GM21825 (cell line): Measurements from ENCODE around the gene MVK.

Source experiments
- ATAC-seq: cut with Tn5 transposase; IDR thresholded peaks from one replicate; pipeline ENCODE4 v1.9.1; 2021; ENCODE audit warnings: mild to moderate bottlenecking, moderate library complexity; ENCODE audit not compliant: unreplicated experiment

Gene MVK

GRCh38 chr12:109605599-109606228 is 32.1 kb downstream of the MVK start:
- ATAC-seq = no peak

GRCh38 chr12:109606320-109607028 is 32.9 kb downstream of the MVK start:
- ATAC-seq = no peak

DNA sequence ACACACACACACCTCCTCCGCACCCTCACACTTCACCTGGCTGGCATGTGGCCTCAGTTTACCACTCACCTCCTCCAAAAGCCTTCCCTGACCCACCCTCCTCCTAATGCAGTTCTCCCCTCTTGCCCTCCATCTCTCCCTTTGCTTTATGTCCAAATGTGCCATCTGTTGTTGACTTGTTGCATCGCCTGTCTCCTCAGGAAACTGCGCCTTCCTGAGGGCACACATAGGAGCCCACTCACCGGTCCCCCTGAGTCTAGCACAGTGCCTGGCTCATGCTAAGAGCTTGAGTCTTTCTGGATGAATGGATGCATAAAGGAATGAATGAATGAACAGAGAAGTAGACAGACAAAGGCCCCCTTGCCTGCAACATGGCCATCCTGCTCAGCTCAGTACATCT is 34.0 kb downstream of the MVK start:
- no peak for ATAC-seq

DNA sequence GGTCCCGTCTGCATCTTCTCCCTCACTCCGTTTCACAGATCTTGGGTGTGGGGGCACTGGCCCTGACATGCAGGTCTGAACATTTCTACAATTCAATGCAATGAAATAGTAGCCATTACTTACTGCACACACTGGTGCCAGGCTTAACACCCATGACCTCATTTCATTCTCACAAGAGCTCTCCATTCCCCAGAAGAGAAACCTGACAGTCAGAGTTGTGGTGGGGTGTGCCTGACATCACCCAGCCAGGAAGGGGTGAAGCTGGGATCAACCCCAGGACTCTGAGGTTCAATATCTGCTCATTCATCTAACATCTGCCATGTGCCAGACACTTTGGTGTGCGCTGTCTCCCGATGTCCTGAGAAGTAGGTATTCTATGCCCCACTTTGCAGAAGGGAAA is 34.7 kb downstream of the MVK start:
- no peak for ATAC-seq

GRCh38 chr12:109608793-109609192 is 35.2 kb downstream of the MVK start:
- ATAC-seq = no peak

GRCh38 chr12:109609342-109609741 is 35.7 kb downstream of the MVK start:
- ATAC-seq = no peak

- no peak for ATAC-seq
Measured at GRCh38 chr12:109610523-109610922, 36.9 kb downstream of the MVK start.

DNA sequence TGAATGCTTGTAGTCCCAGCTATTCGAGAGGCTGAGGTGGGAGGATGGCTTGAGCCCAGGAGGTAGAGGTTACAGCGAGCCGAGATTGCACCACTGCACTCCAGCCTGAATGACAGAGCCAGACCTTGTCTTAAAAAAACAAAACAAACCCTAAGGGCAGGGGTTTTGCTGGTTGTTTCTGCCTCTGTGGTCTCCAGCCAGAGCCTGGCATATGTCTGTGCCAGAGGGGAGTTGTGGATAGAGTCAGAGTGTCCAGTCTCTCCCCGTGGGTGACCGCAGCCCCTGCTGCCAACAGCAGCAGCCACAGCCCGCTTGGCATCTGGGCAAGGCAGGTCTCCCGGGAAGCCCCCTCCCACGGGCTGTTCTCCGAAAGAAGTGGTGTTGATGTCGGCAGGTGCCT is 37.6 kb downstream of the MVK start:
- ATAC-seq = no peak

DNA sequence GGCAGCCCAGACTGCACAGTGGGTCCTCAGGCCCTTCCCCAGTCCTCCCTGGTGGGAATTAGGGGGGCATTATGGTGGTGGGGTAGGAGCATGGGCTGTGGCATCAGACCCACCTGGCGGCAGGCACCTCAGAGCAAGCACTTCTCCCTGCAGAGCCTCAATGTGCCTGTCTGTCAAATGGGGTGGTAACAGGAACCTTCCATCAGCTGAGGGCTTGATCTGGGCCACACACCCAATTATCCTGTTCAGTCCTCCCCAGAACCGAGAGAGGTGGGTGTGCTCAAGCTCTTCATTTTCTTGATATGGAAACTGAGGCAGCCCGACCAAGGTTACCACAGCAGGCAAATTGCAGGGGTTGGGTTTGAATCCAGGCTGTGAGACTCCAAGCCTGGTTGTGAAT is 38.4 kb downstream of the MVK start:
- no peak for ATAC-seq

DNA sequence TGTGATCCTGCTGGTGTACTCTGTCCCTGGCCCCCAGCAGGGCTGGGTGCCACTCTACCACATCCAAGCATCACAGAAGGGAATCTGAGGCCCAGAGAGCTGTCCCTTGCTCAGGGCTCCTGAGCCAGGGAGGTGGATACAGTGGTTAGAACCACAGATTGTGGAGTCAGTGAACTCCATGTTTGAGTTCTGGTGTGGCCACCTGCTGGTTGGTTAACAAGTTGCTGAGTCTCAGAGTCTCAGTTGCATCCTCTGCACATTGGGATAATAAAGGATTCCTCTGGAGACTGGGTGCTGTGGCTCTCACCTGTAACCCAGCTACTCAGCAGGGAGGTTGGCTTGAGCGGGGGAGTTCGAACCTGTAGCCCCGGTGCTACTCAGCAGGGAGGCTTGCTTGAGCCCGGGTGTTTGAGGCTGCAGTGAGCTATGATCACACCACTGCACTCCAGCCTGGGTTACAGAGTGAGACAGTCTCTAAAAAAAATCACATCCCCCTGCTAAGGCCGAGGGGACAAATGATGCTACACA is 39.4 kb downstream of the MVK start:
- no peak for ATAC-seq

DNA sequence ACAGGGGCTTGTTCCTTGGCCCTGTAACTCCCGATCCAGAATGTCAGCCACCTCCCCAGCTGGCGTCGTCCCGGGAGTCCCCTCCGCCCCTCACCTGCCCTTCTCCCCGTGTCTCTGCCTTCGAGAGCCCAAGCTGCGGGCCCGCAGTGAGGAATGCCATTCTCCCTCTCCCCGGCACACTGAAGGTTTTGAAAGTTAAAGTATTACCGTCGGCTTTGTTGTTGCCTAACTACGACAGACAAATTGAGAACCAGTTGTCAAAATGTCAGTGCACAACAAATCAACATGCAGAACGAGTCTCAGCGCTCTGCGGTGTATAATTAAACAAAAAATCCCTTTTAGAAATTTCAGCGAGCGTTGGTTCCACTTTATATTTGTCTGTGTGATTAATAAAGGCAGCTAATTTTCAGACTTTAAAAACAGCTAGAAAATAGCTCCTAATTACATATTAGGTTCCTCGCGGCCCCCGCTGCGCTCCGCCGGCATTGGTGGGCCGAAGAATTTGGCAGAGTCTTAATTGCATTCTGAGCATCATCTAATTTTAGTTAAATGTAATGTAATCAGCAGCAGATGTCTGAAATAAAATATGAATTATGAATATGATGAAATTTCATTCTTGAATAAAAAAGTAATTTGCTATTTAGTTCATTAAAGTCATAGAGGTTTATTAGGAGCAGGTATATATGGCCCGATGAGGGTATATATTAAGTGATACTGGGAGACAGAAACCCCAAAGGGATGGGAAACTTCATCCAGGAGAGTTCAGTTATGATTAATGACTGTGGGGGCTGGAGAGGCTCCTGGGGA is 40.3 kb downstream of the MVK start:
- ATAC-seq = no peak

DNA sequence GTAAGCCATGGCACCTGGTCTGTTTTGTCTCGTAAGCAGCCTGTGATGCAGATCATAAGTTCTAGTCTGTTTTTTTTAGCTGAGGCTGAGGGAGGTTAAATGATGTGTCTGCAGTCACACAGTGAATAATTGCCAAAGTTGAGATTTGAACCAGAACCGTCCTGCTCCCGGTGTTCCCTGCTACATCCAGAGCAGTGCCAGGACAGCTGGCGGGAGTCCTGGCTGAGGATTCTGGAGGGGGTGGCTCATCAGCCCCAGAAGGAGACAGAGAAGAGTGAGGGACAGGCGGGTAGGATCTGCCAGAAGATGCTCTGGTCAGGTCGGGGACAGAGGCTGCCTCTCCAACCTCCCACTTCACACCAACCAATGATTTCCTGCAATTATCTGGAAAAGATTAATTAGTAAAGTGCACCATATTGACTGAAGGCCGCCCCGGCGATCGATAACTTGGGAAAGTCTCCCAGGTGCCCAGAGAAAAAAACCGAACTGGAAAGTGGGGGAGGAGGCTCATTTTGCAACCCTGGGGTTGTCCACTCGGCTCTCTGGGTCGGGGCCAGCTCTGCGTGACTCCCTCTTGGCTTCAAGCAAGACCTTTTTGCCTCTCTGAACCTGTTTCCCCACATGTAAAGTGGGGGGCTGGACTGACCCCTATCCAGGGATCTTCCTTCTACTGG is 42.1 kb downstream of the MVK start:
- no peak for ATAC-seq

DNA sequence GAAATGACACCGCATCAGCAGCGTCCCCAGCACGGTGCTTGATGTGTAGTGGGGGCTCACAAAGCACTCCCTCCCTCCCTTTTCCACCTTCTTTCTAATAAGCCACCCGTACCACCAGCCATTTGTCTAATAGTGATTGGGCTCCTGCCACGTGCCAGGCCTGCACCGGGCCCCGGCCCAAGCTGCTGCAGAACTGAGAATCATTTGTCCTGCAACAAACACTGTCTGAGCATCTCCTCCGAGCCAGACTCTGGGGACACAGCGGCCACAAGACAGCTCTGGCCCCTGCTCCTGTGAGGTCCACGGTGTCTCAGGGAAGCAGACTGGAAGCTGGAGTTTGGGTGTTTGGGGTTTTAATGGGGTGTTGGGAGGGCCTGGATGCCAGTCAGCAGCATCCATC is 43.9 kb downstream of the MVK start:
- ATAC-seq = no peak

GRCh38 chr12:109618082-109618481 is 44.5 kb downstream of the MVK start:
- ATAC-seq = no peak

- ATAC-seq = no peak
Measured at GRCh38 chr12:109619002-109619604, 45.5 kb downstream of the MVK start.

DNA sequence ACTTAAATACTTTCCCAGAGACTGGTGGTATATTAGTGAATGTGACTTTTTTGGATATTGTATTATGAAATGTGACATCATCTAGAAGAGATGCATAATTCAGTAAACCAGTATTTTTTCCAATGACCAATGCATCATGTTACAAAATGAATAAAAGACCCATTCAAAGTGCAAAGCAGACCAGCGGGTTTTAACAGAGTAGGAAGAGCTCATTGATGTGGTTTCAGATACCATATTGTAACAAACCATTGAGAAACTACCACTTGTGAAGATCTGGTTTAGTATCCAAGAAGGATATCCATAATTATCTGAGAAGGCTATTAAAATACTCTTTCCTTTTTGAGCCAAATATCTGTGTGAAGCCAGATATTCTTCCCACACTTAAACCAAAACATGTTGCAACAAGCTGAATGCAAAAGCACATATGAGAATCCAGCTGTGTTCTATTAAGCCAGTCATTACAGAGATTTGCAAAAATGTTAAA is 47.7 kb downstream of the MVK start:
- ATAC-seq = no peak

DNA sequence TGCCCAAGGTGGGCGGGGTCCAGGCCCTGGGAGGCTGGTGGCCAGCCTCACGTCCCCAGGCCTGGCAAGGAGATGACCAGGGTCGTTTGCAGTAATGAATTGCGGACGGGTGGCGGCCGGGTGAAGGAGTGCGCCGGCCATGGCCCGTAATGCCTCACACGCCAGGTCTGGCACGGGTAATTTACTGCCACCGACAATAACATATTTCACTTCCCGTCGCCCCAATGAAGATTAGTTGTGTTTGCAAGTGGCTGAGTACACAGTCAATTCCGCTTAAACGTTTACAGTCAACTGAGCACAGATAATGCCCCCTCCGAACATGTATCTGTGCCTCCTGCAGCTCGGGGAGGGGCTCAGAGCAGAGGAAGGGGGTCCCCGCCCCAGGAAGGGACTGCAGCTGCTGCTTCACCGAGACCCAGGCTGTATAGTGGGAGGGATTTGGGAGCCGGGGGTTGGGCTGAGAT is 48.3 kb downstream of the MVK start:
- ATAC-seq = no peak

GRCh38 chr12:109624467-109624866 is 50.9 kb downstream of the MVK start:
- no peak for ATAC-seq

GRCh38 chr12:109625131-109625559 is 51.6 kb downstream of the MVK start:
- ATAC-seq = no peak

DNA sequence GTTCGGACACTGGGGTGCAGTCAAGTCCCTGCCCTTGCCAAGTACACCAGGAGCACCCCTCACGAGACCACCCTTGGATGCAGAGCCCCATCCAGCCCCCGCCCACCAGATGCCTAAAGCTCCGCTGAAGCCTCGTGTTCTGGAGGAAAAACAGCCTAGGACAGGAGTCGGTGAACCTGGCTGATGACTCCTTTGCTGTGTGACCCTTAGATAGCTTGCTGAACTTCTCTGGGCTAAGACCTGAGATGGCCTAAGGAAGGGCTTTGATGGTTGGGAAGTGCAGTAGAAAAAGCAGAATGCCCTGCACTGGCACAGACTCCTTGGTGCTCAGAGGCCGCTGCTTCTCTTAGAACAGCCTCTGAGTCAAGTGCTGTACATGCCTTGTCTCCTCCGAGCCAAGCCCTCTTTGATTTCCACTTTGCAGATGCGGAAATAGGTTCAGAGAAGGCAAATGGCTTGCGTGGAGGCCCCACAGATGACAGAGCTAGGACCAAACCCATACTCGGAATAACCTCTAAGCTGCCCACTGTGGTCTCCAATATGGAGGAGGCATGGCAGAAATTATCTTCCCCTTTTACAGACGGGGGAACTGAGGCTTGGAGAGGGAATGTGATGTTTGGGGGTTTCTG is 52.3 kb downstream of the MVK start:
- ATAC-seq = no peak
